Measurements from ENCODE around the gene TCF4. TPM values are rescaled to one million over a fixed set of nuclear protein-coding genes. Genes with fewer than 3 reads are reported as not detected.

Gene TCF4
- total RNA-seq, 4 donors from 2014 or later: 60.9 to 98.4 (median 83.4) TPM

GRCh38 chr18:55199291-55199963 is 388.6 kb downstream of the TCF4 start:
- WGBS, 2 donors: 64 to 71% methylated on average over 7 of the region's 7 CpGs
- DNase-seq (ENCODE audit: low spot score in 2 of 2): no peak
- no peak for TF ChIP-seq CTCF (IDR thresholded peaks at IDR 0.05)
- no peak for TF ChIP-seq POLR2A (IDR thresholded peaks at IDR 0.05)
- intact Hi-C loops (cut with DNase I; ENCODE audit: low total_unique reads): no loop called here
- H3K4me3 ChIP-seq (ENCODE audit: low read depth, poor library complexity, severe bottlenecking): no peak overlapping the region

- TF ChIP-seq CTCF (IDR thresholded peaks at IDR 0.05) (no peak), POLR2A (IDR thresholded peaks at IDR 0.05) (no peak)
- intact Hi-C loops (cut with DNase I; ENCODE audit: low total_unique reads): no loop called here
- no peak for DNase-seq (ENCODE audit: low spot score in 2 of 2)
- H3K4me3 ChIP-seq (ENCODE audit: low read depth, poor library complexity, severe bottlenecking): no peak overlapping the region
Observed at GRCh38 chr18:55195863-55196262, 392.1 kb downstream of the TCF4 start.

GRCh38 chr18:55189972-55190371 is 398.0 kb downstream of the TCF4 start:
- intact Hi-C loops (cut with DNase I; ENCODE audit: low total_unique reads): no loop called here
- no peak overlapping the region for H3K4me3 ChIP-seq (ENCODE audit: low read depth, poor library complexity, severe bottlenecking)
- 53 to 55% methylated on average over 3 of the region's 3 CpGs for WGBS, 2 donors
- DNase-seq (ENCODE audit: low spot score in 2 of 2): no peak
- TF ChIP-seq CTCF (IDR thresholded peaks at IDR 0.05) (no peak), POLR2A (IDR thresholded peaks at IDR 0.05) (no peak)

GRCh38 chr18:55186588-55186987 is 401.4 kb downstream of the TCF4 start:
- DNase-seq (ENCODE audit: low spot score in 2 of 2): no peak
- intact Hi-C loops (cut with DNase I; ENCODE audit: low total_unique reads): no loop called here
- TF ChIP-seq CTCF (IDR thresholded peaks at IDR 0.05): no peak
- no peak for TF ChIP-seq POLR2A (IDR thresholded peaks at IDR 0.05)
- no peak overlapping the region for H3K4me3 ChIP-seq (ENCODE audit: low read depth, poor library complexity, severe bottlenecking)

- no peak for DNase-seq (ENCODE audit: low spot score in 2 of 2)
- intact Hi-C loops (cut with DNase I; ENCODE audit: low total_unique reads): no loop called here
- 36 to 64% methylated on average over 1 of the region's 1 CpG for WGBS, 2 donors
- no peak for TF ChIP-seq CTCF (IDR thresholded peaks at IDR 0.05)
- H3K4me3 ChIP-seq (ENCODE audit: low read depth, poor library complexity, severe bottlenecking): no peak overlapping the region
Observed at GRCh38 chr18:55185391-55185790, 402.6 kb downstream of the TCF4 start.

- no peak for DNase-seq (ENCODE audit: low spot score in 2 of 2)
- intact Hi-C loops (cut with DNase I; ENCODE audit: low total_unique reads): no loop called here
- no peak overlapping the region for H3K4me3 ChIP-seq (ENCODE audit: low read depth, poor library complexity, severe bottlenecking)
- TF ChIP-seq CTCF (IDR thresholded peaks at IDR 0.05) (no peak), POLR2A (IDR thresholded peaks at IDR 0.05) (no peak)
Observed at GRCh38 chr18:55179835-55180234, 408.2 kb downstream of the TCF4 start.
